ENCODE data around the gene ARHGAP11A. TPM values are rescaled to one million over a fixed set of nuclear protein-coding genes. Genes with fewer than 3 reads are reported as not detected.

ARHGAP11A gene
- total and polyA plus RNA-seq, 9 of the 15 experiments (the other 6 are each of a cell fraction or from before 2014, with no cell fraction given), result 17.5 to 92.5 (median 61.1) TPM

- Histone ChIP-seq H4K20me1 (replicated peaks; ENCODE audit: control insufficient read depth, insufficient read depth, low read length) (0 out of 2 replicates have a peak, but pooled peaks cover 5% of the 10 kb centered on the region), H3K36me3 (ENCODE audit: control insufficient read depth, insufficient read depth, low read length) (no peaks in the 10 kb centered on the region), H3K27me3 (ENCODE audit: control insufficient read depth in 2 of 2, insufficient read depth in 2 of 2, low read length in 2 of 2) (no peaks in the 10 kb centered on the region), H3K79me2 (ENCODE audit: control insufficient read depth, insufficient read depth, low read length) (no peaks in the 10 kb centered on the region), H3K4me1 (replicated peaks in 1 of 2; ENCODE audit: control insufficient read depth in 2 of 2, insufficient read depth in 2 of 2, low read length in 2 of 2) (no peaks in the 10 kb centered on the region), H3K4me3 (no peak overlapping the region), H3K9ac (ENCODE audit: insufficient read depth in 1 of 2, low read depth in 2 of 2, low read length in 2 of 2) (no peak overlapping the region), H3K9me1 (ENCODE audit: control insufficient read depth, insufficient read depth, low read length) (no peaks in the 10 kb centered on the region), H3K9me3 (replicated peaks; ENCODE audit: control insufficient read depth, insufficient read depth, low read depth, low read length) (no peaks in the 10 kb centered on the region), H3K4me2 (ENCODE audit: insufficient read depth, low read length) (no peak overlapping the region), H2AFZ (ENCODE audit: low read depth, low read length) (no peak overlapping the region), H3K27ac (ENCODE audit: extremely low read depth, low read depth, low read length) (no peak overlapping the region)
- TF ChIP-seq HMBOX1 (IDR thresholded peaks at IDR 0.05) (no peak), RBM39 (optimal IDR thresholded peaks at IDR 0.05; ENCODE audit: low read depth, low read length) (no peak), NEUROD1 (IDR thresholded peaks at IDR 0.05; ENCODE audit: borderline replicate concordance, low read depth, low read length, partially characterized antibody) (no peak), MCM3 (IDR thresholded peaks at IDR 0.05) (no peak), CTCFL (IDR thresholded peaks at IDR 0.05; ENCODE audit: borderline replicate concordance, insufficient read depth, low read depth, low read length, poor library complexity, severe bottlenecking) (peak; percentile 14), CTCF (IDR thresholded peaks at IDR 0.05 in 2 of 3, conservative IDR thresholded peaks at IDR 0.05 in 1 of 3; ENCODE audit: insufficient read depth in 2 of 3, low read depth in 1 of 3, low read length in 3 of 3) (peak; percentile 22 to 41 (median 28); a peak in 2 of 6 replicates)
- DNase-seq (ENCODE audit: extremely low read depth in 1 of 4, low spot score in 3 of 4), result peak in 3 of 4 experiments; percentile 22 to 29 (median 29)
- ChIA-PET POLR2A (interaction anchor here (0.7 to 1.6 kb wide), 3 partner anchors 8 to 14 kb away, joined by 3 to 5 read pairs (median 4); partner anchors contain the start of gene SCG5), CTCF (ENCODE audit: low intra/inter-chr PET ratio) (interaction anchor here (1.4 kb wide), 1 partner anchor 345 kb away, joined by 3 read pairs; no protein-coding TSS in a partner anchor)
- WGBS (ENCODE audit: insufficient coverage, low coverage, missing lambda C conversion rate), result 56% methylated on average over 5 of the region's 5 CpGs
- in situ Hi-C loops (cut with MboI) (no loop called here), intact Hi-C loops (cut with micrococcal nuclease) (no loop called here)
- peak; percentile 67 for FAIRE-seq
- BruUV-seq (replicated peaks), result no TSS peak
- peak; percentile 70 for ATAC-seq
Observed at GRCh38 chr15:32649342-32649741, 34.0 kb downstream of the ARHGAP11A start.
